ENCODE data around the gene ASXL1. TPM values are rescaled to one million over a fixed set of nuclear protein-coding genes. Genes with fewer than 3 reads are reported as not detected.
A peak's percentile ranks its signal among the peaks of the same experiment; 100 is the strongest.

The ASXL1 gene
- total and polyA plus RNA-seq, 8 donors: 9.0 to 185 (median 61.7) TPM

- Histone ChIP-seq H3K4me3 (no peak overlapping the region), H3K4me1 (peaks cover 24 to 49% (median 42%) of the 10 kb centered on the region in 4 donors), H3K27me3 (no peaks in the 10 kb centered on the region), H3K27ac (peak overlapping the region in 1 of 5 donors; percentile 4), H3K9me3 (no peaks in the 10 kb centered on the region), H3K36me3 (peaks cover 39 to 78% (median 68%) of the 10 kb centered on the region in 4 donors)
- intact Hi-C loops (cut with DNase I; ENCODE audit: low total_unique reads): no loop called here
- no peak for DNase-seq
- 79 to 91% (median 90%) methylated on average over 28 to 31 of the region's 31 CpGs for WGBS, 5 donors
- TF ChIP-seq CTCF (IDR thresholded peaks at IDR 0.05) (no peak), EP300 (IDR thresholded peaks at IDR 0.05) (no peak), POLR2A (IDR thresholded peaks at IDR 0.05) (no peak), POLR2AphosphoS5 (IDR thresholded peaks at IDR 0.05) (no peak)
Observed at GRCh38 chr20:32454164-32455145, 96.3 kb downstream of the ASXL1 start.

- TF ChIP-seq CTCF (IDR thresholded peaks at IDR 0.05) (no peak), EP300 (IDR thresholded peaks at IDR 0.05) (no peak), POLR2AphosphoS5 (IDR thresholded peaks at IDR 0.05) (no peak), POLR2A (IDR thresholded peaks at IDR 0.05) (no peak)
- Histone ChIP-seq H3K36me3 (peaks cover 35 to 77% (median 66%) of the 10 kb centered on the region in 4 donors), H3K27ac (peak overlapping the region in 1 of 5 donors; percentile 4), H3K4me1 (peaks cover 23 to 47% (median 36%) of the 10 kb centered on the region in 4 donors), H3K27me3 (no peaks in the 10 kb centered on the region), H3K4me3 (no peak overlapping the region), H3K9me3 (no peaks in the 10 kb centered on the region)
- WGBS, 5 donors: 81 to 88% (median 85%) methylated on average over 11 to 12 of the region's 12 CpGs
- DNase-seq: no peak
- intact Hi-C loops (cut with DNase I; ENCODE audit: low total_unique reads): no loop called here
Observed at GRCh38 chr20:32455171-32455900, 97.2 kb downstream of the ASXL1 start.

- Histone ChIP-seq H3K27me3 (no peaks in the 10 kb centered on the region), H3K9me3 (no peaks in the 10 kb centered on the region), H3K27ac (peak overlapping the region in 2 of 5 donors; percentile 4 to 57), H3K36me3 (peaks cover 35 to 70% (median 60%) of the 10 kb centered on the region in 4 donors), H3K4me1 (peaks cover 23 to 41% (median 29%) of the 10 kb centered on the region in 4 donors), H3K4me3 (no peak overlapping the region)
- intact Hi-C loops (cut with DNase I; ENCODE audit: low total_unique reads): no loop called here
- no peak for DNase-seq
- WGBS, 5 donors: 88 to 93% (median 92%) methylated on average over 27 to 35 of the region's 35 CpGs
- TF ChIP-seq POLR2A (IDR thresholded peaks at IDR 0.05): no peak
- TF ChIP-seq POLR2AphosphoS5 (IDR thresholded peaks at IDR 0.05): no peak
Observed at GRCh38 chr20:32455901-32456701, 98.0 kb downstream of the ASXL1 start.

GRCh38 chr20:32456869-32457478, 98.8 kb downstream of the ASXL1 start:
- TF ChIP-seq POLR2A (IDR thresholded peaks at IDR 0.05) (no peak), CTCF (IDR thresholded peaks at IDR 0.05) (peak in 5 of 7 experiments; percentile 57 to 75 (median 74))
- DNase-seq: peak; percentile 49 to 81

More at GRCh38 chr20:32456869-32457478, 98.8 kb downstream of the ASXL1 start:
- Histone ChIP-seq H3K36me3 (peaks cover 27 to 67% (median 51%) of the 10 kb centered on the region in 4 donors), H3K4me1 (peaks cover 23 to 44% (median 30%) of the 10 kb centered on the region in 4 donors), H3K4me3 (peak overlapping the region; percentile 47 to 56 (median 50)), H3K9me3 (no peaks in the 10 kb centered on the region), H3K27me3 (no peaks in the 10 kb centered on the region), H3K27ac (peak overlapping the region in 4 of 5 donors; percentile 6 to 57 (median 28))
- intact Hi-C loops (cut with DNase I; ENCODE audit: low total_unique reads): no loop called here
- WGBS, 5 donors: 10 to 34% (median 16%) methylated on average over 11 to 36 of the region's 36 CpGs

Measured in stomach (tissue), 9 donors.